ENCODE data around the gene UBTF.

Gene UBTF

DNA sequence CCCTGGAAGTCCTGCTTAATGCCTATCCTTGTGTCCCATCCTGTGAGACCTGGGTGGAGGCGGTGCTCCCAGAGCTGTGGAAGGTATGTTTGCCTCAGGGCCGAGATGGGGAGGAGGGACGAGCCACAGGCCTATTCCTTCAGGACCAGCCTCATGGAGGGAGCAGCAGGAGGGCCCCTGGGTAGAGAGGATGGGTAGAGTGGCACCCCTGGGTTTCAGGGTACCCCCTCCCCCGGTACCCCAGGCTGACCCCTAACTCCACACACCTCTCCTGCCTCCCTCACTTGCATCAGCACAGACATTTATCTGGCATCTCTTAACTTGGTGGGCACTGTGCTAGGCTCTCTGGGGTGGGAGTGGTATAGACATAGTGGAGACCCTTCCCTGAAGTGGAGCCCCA is 41.8 kb downstream of the UBTF start:
- in situ Hi-C loops (cut with MboI; ENCODE audit: low sequenced_read_pairs): no loop called here

DNA sequence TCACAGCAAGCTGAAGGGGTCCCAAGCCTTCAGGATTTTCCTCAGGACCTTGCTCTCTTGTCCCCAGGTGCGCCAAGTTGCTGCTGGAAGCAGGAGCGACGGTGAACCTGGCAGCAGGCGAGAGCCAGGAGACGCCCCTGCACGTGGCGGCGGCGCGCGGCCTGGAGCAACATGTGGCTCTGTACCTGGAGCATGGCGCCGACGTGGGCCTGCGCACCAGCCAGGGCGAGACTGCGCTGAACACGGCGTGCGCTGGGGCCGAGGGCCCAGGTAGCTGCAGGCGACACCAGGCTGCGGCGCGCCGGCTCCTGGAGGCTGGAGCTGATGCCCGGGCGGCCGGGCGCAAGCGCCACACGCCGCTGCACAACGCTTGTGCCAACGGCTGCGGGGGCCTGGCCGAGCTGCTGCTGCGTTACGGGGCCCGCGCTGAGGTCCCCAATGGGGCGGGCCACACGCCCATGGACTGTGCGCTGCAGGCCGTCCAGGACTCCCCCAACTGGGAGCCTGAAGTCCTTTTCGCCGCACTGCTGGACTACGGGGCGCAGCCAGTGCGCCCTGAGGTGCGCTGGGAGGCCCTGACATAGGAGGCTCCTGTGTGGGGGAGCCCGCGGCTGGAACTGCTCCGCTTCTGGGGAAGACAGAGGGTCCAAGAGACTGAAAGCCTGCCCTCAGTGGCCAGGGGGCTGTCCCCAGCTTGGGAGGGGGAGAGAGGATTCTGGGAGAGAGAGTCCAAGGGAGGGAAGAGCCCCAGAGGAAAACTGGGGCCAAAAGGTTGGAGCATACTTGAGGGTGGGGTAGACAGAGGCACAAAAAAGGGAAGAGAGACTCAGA is 42.6 kb downstream of the UBTF start:
- in situ Hi-C loops (cut with MboI; ENCODE audit: low sequenced_read_pairs): no loop called here

DNA sequence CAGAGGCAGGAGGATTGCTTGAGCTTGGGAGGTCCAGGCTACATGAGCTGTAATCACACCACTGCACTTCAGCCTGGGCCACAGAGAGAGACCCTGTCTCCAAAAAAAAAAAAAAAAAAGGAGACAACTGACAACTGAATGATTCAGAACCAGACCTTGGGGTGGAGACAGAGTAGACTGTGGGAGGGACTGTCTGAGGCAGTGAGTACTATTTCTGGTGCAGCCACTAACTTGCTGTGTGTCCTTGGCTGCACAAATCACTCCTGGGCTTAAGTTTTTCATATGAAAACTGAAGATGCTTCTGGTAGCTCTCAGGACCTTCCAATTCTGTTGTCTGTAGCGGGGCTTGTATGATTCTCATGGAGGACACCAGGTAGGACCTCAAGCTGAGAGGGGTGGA is 43.2 kb downstream of the UBTF start:
- in situ Hi-C loops (cut with MboI; ENCODE audit: low sequenced_read_pairs): no loop called here

DNA sequence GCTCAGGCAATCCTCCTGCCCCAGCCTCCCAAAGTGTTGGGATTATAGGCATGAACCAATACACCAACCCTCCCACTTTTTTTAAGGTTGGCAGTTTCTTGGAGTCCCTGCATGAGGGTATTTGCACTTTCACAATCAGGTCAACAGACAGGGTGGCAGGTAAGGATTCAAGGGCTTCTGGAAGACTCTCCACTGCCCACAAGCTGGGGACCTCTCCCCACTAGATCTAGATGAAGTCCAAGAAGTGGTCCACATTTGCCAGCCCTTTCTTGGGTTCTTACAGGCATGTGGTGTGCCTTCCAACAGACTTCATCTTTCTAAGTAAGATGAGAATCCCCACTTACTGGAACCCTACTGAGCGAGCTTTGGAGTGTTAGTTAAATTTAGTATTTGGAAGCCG is 45.0 kb downstream of the UBTF start:
- in situ Hi-C loops (cut with MboI; ENCODE audit: low sequenced_read_pairs): no loop called here

DNA sequence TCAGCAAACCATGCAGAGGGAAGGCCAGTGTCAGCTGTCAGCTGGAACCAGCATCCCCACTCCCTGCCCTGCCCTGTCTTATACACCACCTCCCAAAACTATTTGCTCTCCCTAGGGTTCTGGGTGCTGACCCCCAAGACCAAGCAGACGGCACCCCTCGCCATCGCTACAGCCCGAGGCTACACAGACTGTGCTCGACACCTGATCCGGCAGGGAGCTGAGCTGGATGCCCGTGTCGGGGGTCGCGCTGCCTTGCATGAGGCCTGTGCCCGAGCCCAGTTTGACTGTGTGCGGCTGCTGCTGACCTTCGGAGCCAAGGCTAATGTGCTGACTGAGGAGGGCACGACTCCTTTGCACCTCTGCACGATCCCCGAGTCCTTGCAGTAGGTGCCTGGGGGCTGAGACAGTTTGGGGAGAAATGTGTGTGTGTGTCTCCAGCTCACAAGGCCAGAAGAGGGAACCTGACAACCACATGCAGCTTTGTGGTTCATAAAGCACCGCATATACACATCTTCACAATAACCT is 47.5 kb downstream of the UBTF start:
- in situ Hi-C loops (cut with MboI; ENCODE audit: low sequenced_read_pairs): no loop called here

DNA sequence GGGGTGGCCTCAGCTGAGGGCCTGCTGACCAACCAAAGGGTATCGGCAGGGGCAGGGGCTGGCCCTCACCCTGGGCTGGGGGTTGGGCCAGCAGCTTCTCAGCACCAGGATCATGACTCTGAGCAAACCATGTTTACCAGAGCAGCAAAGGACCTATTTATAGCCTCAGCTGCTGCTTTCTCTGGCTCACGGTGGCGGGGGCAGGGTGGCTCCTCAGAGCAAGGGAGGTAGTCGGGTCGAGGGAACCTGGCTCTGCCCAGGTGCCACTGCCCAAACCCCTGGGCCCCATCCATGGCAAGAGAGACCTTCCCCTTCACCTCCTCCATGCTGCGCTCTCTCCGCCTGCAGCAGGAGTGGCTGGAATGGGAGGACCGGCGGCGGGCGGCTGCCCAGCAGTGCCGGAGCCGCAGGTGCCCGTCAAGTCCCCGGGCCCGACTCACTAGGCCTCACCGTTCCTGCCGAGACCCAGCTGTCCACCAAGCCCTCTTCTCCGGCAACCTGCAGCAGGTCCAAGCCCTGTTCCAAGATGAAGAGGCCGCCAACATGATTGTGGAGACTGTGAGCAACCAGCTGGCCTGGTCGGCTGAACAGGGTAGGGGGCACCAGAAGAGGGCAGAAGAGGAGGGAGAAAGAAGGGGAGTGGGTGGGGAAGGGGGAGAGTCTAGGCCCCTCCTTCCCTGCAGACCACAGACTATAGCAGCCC is 48.8 kb downstream of the UBTF start, which contains the start of gene ASB16:
Gene ASB16, plus strand, starts transcription at position 206 of the 703 bp plus-strand sequence. Its CDS starts 86 bp downstream, at position 292.
- in situ Hi-C loops (cut with MboI; ENCODE audit: low sequenced_read_pairs): no loop called here

DNA sequence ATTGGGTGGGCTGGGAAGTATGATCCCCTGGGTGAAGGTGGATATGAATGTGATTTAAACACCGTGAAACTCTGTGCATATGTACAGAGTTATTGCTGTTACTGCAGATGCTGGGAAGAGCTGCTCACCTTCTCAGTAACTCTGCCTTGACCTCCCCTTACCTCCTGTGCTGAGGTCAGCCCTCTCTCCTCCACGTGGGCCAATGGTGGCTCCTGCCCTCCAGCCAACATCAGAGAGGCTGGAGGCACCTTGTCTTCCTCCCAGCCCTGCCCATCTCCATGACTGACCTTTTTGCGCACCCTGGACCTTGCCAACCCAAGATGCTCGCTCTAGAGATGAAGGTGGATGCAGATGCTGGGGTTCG is 49.4 kb downstream of the UBTF start:
- in situ Hi-C loops (cut with MboI; ENCODE audit: low sequenced_read_pairs): no loop called here

DNA sequence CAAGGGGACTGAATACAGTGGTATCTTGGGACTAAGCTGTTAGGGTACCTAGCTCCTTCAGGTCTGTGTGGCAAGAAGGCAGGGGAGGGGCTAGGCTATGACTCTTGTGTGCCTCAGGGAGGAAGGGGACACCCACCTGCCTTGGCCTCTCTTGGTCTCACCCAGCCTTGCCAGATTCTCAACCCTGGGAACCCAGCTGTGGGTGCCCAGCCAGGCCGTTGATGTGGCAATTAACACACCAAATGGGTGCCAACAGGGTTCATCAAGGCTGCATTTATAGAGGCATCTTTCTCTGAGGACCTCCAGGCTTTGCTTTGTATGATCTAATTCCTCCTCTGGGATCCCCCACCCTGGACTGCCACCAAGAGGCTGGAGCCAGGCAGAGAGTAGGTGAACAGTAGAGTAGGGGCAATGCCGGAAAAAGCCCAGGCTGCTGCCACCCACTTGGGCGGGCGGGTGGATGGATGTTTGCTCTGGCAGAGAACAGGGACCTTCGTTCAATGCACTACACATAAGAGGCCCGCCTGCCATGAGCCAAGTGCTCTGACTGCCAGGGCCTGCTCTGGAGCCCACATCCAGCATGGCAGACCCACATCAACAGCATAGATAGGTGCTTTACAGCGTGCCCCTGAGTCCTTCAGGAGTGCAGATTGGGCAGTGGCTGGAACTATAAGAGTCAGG is 52.2 kb downstream of the UBTF start:
- in situ Hi-C loops (cut with MboI; ENCODE audit: low sequenced_read_pairs): no loop called here

DNA sequence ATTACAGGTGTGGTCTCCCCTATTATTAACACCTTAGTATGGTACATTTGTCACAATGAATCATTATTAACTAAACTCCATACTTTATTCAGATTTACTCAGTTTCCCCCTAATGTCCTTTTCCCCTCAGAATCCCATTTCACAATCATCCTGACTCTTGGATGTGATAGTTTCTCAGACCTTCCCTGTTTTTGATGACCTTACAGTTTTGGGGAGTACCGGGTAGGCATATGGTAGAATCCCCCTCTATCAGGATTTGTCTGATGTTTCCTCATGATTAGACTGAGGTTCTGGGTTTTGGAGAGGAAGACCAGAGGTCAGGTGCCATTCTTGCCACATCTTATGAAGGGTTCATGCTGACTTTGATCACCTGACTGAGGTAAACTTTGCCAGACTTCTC is 55.0 kb downstream of the UBTF start:
- in situ Hi-C loops (cut with MboI; ENCODE audit: low sequenced_read_pairs): no loop called here

DNA sequence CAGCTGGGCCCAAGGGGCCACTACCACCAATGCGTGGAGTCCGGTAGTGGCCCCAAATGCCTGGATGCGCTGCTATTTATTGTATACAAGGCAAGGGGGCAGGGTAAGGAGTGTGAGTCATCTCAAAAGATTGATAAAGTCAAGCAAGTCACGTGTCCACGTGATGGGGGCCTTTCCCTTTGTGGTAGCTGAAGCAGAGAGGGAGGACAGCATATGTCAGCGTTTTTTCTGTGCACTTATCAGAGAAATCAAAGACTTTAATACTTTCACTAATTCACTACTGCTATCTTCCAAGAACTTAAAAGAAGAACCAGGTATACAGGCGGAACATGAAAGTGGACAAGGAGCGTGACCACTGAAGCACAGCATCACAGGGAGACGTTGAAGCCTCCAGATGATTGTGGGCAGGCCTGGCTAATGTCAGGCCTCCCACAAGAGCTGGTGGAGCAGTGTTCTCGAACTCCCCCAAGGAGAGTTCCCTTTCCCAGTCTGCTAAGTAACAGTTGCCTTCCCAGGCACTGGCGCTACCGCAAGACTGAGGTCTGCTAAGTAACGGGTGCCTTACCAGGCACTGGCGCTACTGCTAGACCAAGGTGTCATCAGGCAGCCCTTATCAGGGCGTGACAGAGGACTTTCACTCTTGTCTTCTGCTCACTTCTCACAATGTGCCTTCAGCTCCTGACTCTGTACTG is 59.8 kb downstream of the UBTF start:
- in situ Hi-C loops (cut with MboI; ENCODE audit: low sequenced_read_pairs): no loop called here

DNA sequence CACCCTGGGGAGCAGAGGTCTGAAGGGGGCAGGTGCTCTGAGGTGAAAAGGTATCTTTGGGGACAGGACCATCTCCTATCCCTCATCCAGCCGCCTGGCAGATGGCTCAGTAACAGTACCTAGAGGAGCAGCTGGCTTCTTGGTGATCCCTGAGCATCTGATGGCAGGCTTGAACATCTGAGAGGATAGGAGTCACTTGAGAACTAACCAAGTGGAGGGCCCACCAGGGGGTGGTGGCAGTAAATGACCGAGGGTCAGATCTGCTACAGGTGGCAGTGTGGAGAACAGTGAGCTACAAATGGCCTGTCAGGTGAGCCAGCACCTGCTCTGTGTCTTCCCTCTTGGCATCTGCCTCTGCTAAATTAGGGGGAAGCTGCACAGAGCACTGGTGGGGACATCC is 64.0 kb downstream of the UBTF start:
- in situ Hi-C loops (cut with MboI; ENCODE audit: low sequenced_read_pairs): no loop called here

Data from HL-60/S4 treated with retinoic acid at 250 ng/mL for 4 days and 3 days (cell line).